AG04449 (cell line): ENCODE measurements around the gene CALHM3.

Experiments used
- CTCF ChIA-PET: fragments of 350-600 bp; formaldehyde crosslinking; extraction: SDS; loops from one replicate; lab custom pipeline; 2021; ENCODE audit warnings: antibody characterized with exemption; lab: Yijun Ruan, JAX
- POLR2A ChIA-PET: fragments of 400-600, 350-600 bp; formaldehyde crosslinking; extraction: SDS; loops from one replicate; lab custom pipeline; 2020; ENCODE audit warnings: antibody characterized with exemption, inconsistent platforms; lab: Yijun Ruan, JAX
- DNase-seq: peaks from one replicate; pipeline ENCODE4 v3.0.0-alpha.2; 2010; ENCODE audit warnings: low read depth, low spot score
- H3K4me3 ChIP-seq: 2 replicates; pipeline ENCODE4 v1.5.1; 2011; ENCODE audit warnings: low read depth, mild to moderate bottlenecking, control low read depth, low read length
- CTCF ChIP-seq: IDR thresholded peaks from one replicate; pipeline ENCODE4 v1.5.1; 2011; ENCODE audit warnings: mild to moderate bottlenecking, moderate library complexity, low read length, control low read depth, inconsistent platforms; ENCODE audit not compliant: insufficient read depth; ENCODE audit errors: missing control alignments

Gene CALHM3

GRCh38 chr10:103478671-103479070 lies 369 bp downstream of the CALHM3 start:
- no peak for TF ChIP-seq CTCF
- ChIA-PET POLR2A (no interaction called here), CTCF (interaction anchor here (0.8 to 11.0 kb wide), 5 partner anchors 6 to 63 kb away, joined by 3 to 83 read pairs (median 4); partner anchors contain the start of gene NEURL1)
- H3K4me3 ChIP-seq = no peak overlapping the region
- DNase-seq = no peak

- H3K4me3 ChIP-seq = no peak overlapping the region
- POLR2A ChIA-PET = no interaction called here
- TF ChIP-seq CTCF = peak; percentile 17
- CTCF ChIA-PET = interaction anchor here (0.9 to 11.0 kb wide), 7 partner anchors 8 to 80 kb away, joined by 3 to 83 read pairs (median 5); partner anchors contain the start of genes ATP5MK and PDCD11
- no peak for DNase-seq
These were observed 2.8 kb downstream of the CALHM3 start for GRCh38 chr10:103476046-103476768.

GRCh38 chr10:103475437-103475836 lies 3.6 kb downstream of the CALHM3 start:
- DNase-seq = no peak
- ChIA-PET CTCF (interaction anchor here (0.6 to 11.0 kb wide), 6 partner anchors 9 to 59 kb away, joined by 3 to 83 read pairs (median 5); partner anchors contain the start of gene CALHM2), POLR2A (no interaction called here)
- no peak overlapping the region for H3K4me3 ChIP-seq
- no peak for TF ChIP-seq CTCF

- no peak for TF ChIP-seq CTCF
- H3K4me3 ChIP-seq = no peak overlapping the region
- DNase-seq = no peak
- POLR2A ChIA-PET = no interaction called here
- CTCF ChIA-PET = interaction anchor here (5.2 to 11.0 kb wide), 2 partner anchors 10 to 58 kb away, joined by 37 to 83 read pairs; no protein-coding TSS in a partner anchor
These were observed 5.0 kb downstream of the CALHM3 start for GRCh38 chr10:103474077-103474476.

GRCh38 chr10:103473261-103473671 lies 5.8 kb downstream of the CALHM3 start:
- POLR2A ChIA-PET = no interaction called here
- CTCF ChIA-PET = interaction anchor here (1.2 to 11.0 kb wide), 2 partner anchors 11 to 21 kb away, joined by 4 to 83 read pairs; partner anchors contain the start of gene CALHM2

More at GRCh38 chr10:103473261-103473671, 5.8 kb downstream of the CALHM3 start:
- DNase-seq = no peak
- TF ChIP-seq CTCF = no peak
- no peak overlapping the region for H3K4me3 ChIP-seq
